DOHH2 (cell line): ENCODE results near the gene PRKAG1.

Experiments used
- CTCF ChIP-seq: fragments of 200-600 bp; sonication (generic); IDR thresholded peaks from one replicate; pipeline ENCODE4 v1.5.1; 2014; ENCODE audit warnings: antibody characterized with exemption, mild to moderate bottlenecking, low read depth, low read length; ENCODE audit not compliant: poor library complexity, severe bottlenecking
- EZH2phosphoT487 ChIP-seq: fragments of 200-600 bp; sonication (generic); IDR thresholded peaks from 2 replicates; pipeline ENCODE4 v1.6.1; 2017; ENCODE audit warnings: borderline replicate concordance, mild to moderate bottlenecking, antibody characterized with exemption, low read length, moderate library complexity, mixed read lengths

- TF ChIP-seq CTCF, result no peak
- no peak for TF ChIP-seq EZH2phosphoT487
Observed at GRCh38 chr12:49059045-49059298, 40.4 kb upstream of the PRKAG1 start.
